Suprapubic skin (tissue), 3 donors: ENCODE results near the gene HMCN1.

Experiments
- CTCF ChIP-seq, 2 donors: fragments of 200-600 bp in 1 of 2; fragments of 450-650 bp in 1 of 2; sonication (generic) in 1 of 2; IDR thresholded peaks; one replicate each; pipeline ENCODE4 v1.5.1; 2016 to 2019; ENCODE audit warnings: antibody characterized with exemption in 2 of 2, mild to moderate bottlenecking in 1 of 2, moderate library complexity in 1 of 2
- EP300 ChIP-seq: sonication (generic); formaldehyde crosslinking; IDR thresholded peaks from one replicate; pipeline ENCODE4 v1.6.1; 2017; ENCODE audit warnings: antibody characterized with exemption
- POLR2A ChIP-seq, 2 donors: fragments of 450-650 bp; IDR thresholded peaks; one replicate each; pipeline ENCODE4 v1.6.1; 2017; ENCODE audit warnings: antibody characterized with exemption in 2 of 2, mild to moderate bottlenecking in 2 of 2, moderate library complexity in 2 of 2

DNA sequence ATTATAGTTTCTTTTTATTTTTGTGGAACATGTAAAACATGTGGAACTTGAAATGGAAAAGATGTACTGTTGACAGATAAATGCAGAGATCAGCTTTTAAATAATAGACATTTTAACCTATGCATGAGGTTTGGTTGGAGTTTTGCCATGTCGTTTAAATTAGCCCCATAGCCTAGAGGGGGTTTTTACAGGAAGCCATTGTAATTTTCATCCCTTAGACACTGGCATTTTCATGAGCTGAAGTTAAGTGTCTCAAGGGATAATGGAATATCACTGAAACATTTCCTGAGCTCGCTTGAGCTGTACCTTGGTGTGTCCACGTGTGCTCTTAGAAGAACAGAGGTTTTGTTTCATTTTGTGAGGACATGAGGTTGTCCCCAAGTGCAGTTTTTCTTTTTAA lies 54.2 kb downstream of the HMCN1 start:
- no peak for TF ChIP-seq EP300
- no peak for TF ChIP-seq POLR2A (IDR thresholded peaks at IDR 0.05)
- no peak for TF ChIP-seq CTCF (IDR thresholded peaks at IDR 0.05)
